Smooth muscle cell (in vitro differentiated cells): ENCODE results near the gene FBXO2. TPM values are rescaled to one million over a fixed set of nuclear protein-coding genes. Genes with fewer than 3 reads are reported as not detected.

Source experiments
- DNase-seq: peaks from one replicate; lab custom pipeline; 2025; ENCODE audit not compliant: unreplicated experiment; lab: John Stamatoyannopoulos, UW
- H2AFZ ChIP-seq: fragments of 200-600 bp; sonication (generic); 2 replicates; pipeline ENCODE4 v1.6.0; 2016; ENCODE audit warnings: antibody characterized with exemption, low read depth, mild to moderate bottlenecking
- H3F3A ChIP-seq: fragments of 200-600 bp; sonication (generic); 2 replicates; pipeline ENCODE4 v1.6.0; 2017; ENCODE audit warnings: antibody characterized with exemption, low read depth
- H3K27ac ChIP-seq: fragments of 200-600 bp; sonication (generic); 2 replicates; pipeline ENCODE4 v1.5.1; 2016; ENCODE audit warnings: low read depth, mild to moderate bottlenecking
- H3K27me3 ChIP-seq: fragments of 200-600 bp; sonication (generic); 2 replicates; pipeline ENCODE4 v1.6.1; 2016; ENCODE audit warnings: low read depth, mild to moderate bottlenecking
- H3K36me3 ChIP-seq: fragments of 200-600 bp; sonication (generic); 2 replicates; pipeline ENCODE4 v1.5.1; 2016; ENCODE audit warnings: low read depth
- H3K4me1 ChIP-seq: fragments of 200-600 bp; sonication (generic); 2 replicates; pipeline ENCODE4 v1.5.1; 2016; ENCODE audit warnings: low read depth
- H3K4me2 ChIP-seq: fragments of 200-600 bp; sonication (generic); 2 replicates; pipeline ENCODE4 v1.6.0; 2016; ENCODE audit warnings: mild to moderate bottlenecking
- H3K4me3 ChIP-seq: fragments of 200-600 bp; sonication (generic); 2 replicates; pipeline ENCODE4 v1.5.1; 2016; ENCODE audit warnings: mild to moderate bottlenecking
- H3K79me2 ChIP-seq: fragments of 200-600 bp; sonication (generic); 2 replicates; pipeline ENCODE4 v1.6.0; 2016; ENCODE audit warnings: low read depth, mild to moderate bottlenecking
- H3K9ac ChIP-seq: fragments of 200-600 bp; sonication (generic); 2 replicates; pipeline ENCODE4 v1.6.0; 2016; ENCODE audit warnings: low read depth
- H3K9me3 ChIP-seq: fragments of 200-600 bp; sonication (generic); replicated peaks from 2 replicates; pipeline ENCODE4 v1.5.1; 2016; ENCODE audit warnings: low read depth
- H4K20me1 ChIP-seq: fragments of 200-600 bp; sonication (generic); 2 replicates; pipeline ENCODE4 v1.6.0; 2016; ENCODE audit warnings: low read depth
- WGBS: methylation state at CpG from one replicate; pipeline ENCODE4 v1.1.7; 2016; ENCODE audit warnings: low lambda C conversion rate; 5-methylcytosine and 5-hydroxymethylcytosine counted together
- polyA plus RNA-seq: library from polyadenylated mRNA; unstranded; fragments of >200 nt; fragmentation: Nextera tagmentation; extraction: Ambion mirVana; gene quantifications from 2 replicates; pipeline ENCODE4 v1.2.1, GENCODE V29; 2016
- total RNA-seq: library from RNA; depleted of rRNA; stranded (reverse); fragments of >200 nt; gene quantifications from 2 replicates; pipeline ENCODE4 v1.2.3, GENCODE V29; 2014
- TF ChIP-seq, protein P1 (sequence below): fragments of 200-600 bp; sonication (generic); IDR thresholded peaks from 2 replicates; pipeline ENCODE4 v1.5.1; 2017; ENCODE audit warnings: borderline replicate concordance, mild to moderate bottlenecking, antibody characterized with exemption; ENCODE audit not compliant: insufficient read depth, poor library complexity, severe bottlenecking

The FBXO2 gene
- total and polyA plus RNA-seq, 2 experiments from 2014 or later: 15.5 to 15.6 TPM

DNA sequence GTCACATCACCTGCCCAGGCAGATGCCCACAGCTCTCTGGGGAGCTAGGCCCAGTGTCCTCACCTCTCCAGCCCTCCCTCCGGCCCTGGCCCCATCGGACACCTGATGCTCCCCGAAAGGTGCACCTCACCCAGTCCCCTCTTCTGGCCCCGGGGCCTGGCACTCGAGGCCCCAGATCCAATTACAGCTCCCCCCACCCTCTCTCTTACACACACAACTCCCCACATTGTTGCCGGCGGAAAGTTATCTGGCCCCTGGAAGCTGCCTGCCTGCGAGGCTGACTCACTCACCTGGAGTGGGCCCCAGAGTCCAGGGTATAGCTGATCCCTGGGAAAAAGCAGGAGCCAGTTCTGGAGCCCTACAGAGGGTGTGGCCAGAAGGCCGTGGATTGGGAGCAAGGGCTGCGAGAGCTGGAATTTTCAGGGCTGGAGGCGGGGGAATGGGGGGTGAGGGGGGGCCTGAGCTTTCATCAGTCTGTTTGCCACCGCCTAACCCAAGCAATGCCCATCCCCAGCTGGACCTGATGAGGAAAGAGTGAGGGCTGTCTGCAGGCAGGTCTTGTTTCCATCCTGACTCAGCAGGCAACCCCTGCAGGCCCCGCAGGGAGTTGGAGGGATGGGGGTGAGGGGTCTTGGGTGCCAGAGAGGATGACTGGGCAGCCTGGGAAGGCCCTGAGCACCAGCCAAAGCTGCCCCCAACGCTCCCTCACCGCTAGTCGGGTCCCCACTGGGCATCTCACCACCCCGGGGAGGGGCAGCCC lies 948 bp downstream of the FBXO2 start:
- Histone ChIP-seq H3K4me3 (peak overlapping the region; percentile 87), H3K4me1 (peaks cover 7% of the 10 kb centered on the region), H3F3A (no peaks in the 10 kb centered on the region), H3K4me2 (peak overlapping the region; percentile 97), H3K9ac (no peak overlapping the region), H3K27me3 (peaks cover 24% of the 10 kb centered on the region), H2AFZ (no peak overlapping the region), H3K79me2 (no peaks in the 10 kb centered on the region), H3K27ac (no peak overlapping the region), H4K20me1 (no peaks in the 10 kb centered on the region), H3K36me3 (no peaks in the 10 kb centered on the region), H3K9me3 (no peaks in the 10 kb centered on the region)
- TF ChIP-seq, protein P1, sequence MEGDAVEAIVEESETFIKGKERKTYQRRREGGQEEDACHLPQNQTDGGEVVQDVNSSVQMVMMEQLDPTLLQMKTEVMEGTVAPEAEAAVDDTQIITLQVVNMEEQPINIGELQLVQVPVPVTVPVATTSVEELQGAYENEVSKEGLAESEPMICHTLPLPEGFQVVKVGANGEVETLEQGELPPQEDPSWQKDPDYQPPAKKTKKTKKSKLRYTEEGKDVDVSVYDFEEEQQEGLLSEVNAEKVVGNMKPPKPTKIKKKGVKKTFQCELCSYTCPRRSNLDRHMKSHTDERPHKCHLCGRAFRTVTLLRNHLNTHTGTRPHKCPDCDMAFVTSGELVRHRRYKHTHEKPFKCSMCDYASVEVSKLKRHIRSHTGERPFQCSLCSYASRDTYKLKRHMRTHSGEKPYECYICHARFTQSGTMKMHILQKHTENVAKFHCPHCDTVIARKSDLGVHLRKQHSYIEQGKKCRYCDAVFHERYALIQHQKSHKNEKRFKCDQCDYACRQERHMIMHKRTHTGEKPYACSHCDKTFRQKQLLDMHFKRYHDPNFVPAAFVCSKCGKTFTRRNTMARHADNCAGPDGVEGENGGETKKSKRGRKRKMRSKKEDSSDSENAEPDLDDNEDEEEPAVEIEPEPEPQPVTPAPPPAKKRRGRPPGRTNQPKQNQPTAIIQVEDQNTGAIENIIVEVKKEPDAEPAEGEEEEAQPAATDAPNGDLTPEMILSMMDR: no peak
- no peak for DNase-seq
- 51% methylated on average over 16 of the region's 17 CpGs for WGBS

DNA sequence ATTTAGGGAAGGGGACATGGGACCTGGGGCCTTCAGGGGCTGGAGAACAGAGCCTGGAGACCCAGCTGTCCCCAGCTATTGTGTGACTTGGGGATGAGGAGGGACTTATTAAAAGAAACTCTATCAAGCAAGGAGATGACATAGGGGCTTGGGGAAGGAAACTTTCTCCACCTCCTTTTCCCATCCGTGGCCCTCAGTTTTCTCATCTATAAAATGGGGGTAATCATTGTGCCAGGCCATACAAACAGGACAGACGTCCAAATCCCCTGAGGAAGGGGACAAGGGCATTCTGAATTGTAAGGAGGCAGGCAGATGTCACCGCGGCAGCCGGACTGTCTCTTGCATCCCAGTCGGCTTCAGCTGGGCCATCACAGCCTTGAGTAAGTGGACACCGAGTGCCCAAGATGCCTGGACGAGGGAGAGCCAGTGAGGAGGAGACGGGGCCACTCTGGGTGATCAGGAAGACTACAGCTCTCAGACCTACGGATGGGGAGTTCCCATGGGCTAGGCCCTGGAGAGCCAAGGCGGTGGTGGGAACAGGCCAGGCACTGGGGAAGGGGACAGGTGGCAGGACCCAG lies 1.9 kb downstream of the FBXO2 start:
- H3K4me2 ChIP-seq: no peak overlapping the region
- no peak for DNase-seq

DNA sequence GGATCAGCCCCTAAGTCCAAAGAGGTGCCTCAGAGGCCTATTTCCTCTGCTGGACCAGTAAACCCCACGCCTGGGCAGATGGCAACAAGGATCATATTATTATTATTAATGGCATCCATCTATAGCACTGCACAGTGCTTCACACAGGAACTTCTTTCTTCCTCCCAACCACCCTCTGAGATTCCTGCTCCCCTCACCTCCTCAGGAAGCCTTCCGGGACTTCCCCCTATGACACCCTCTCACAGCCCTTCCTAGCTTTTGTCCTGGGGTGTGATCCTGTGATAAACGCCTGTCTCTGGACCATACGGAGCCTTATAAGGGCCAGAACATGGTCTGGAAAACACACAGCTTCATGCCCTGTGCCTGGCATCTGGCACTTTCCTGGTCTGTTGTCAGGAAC lies 3.2 kb downstream of the FBXO2 start:
- Histone ChIP-seq H3K27me3 (peaks cover 24% of the 10 kb centered on the region), H3K79me2 (no peaks in the 10 kb centered on the region), H2AFZ (no peak overlapping the region), H3K36me3 (no peaks in the 10 kb centered on the region), H4K20me1 (no peaks in the 10 kb centered on the region), H3K4me2 (peak overlapping the region; percentile 66), H3K4me1 (peaks cover 7% of the 10 kb centered on the region), H3K27ac (no peak overlapping the region), H3F3A (no peaks in the 10 kb centered on the region), H3K9me3 (no peaks in the 10 kb centered on the region), H3K9ac (no peak overlapping the region), H3K4me3 (no peak overlapping the region)
- DNase-seq: no peak
- 86% methylated on average over 4 of the region's 4 CpGs for WGBS
- TF ChIP-seq, protein P1: no peak

More for the DNA sequence above, 1.9 kb downstream of the FBXO2 start:
- no peak overlapping the region for H3K4me3 ChIP-seq
- 96% methylated on average over 11 of the region's 11 CpGs for WGBS
- no peaks in the 10 kb centered on the region for H3K79me2 ChIP-seq
- H3K9me3 ChIP-seq: no peaks in the 10 kb centered on the region
- no peak overlapping the region for H2AFZ ChIP-seq
- no peak overlapping the region for H3K9ac ChIP-seq
- TF ChIP-seq, protein P1: no peak
- H3K27ac ChIP-seq: no peak overlapping the region
- peaks cover 7% of the 10 kb centered on the region for H3K4me1 ChIP-seq
- H3K27me3 ChIP-seq: peaks cover 24% of the 10 kb centered on the region
- no peaks in the 10 kb centered on the region for H3K36me3 ChIP-seq
- no peaks in the 10 kb centered on the region for H3F3A ChIP-seq
- no peaks in the 10 kb centered on the region for H4K20me1 ChIP-seq
